ENCODE measurements around the gene CAD. TPM values are rescaled to one million over a fixed set of nuclear protein-coding genes. Genes with fewer than 3 reads are reported as not detected.

The CAD gene
- total RNA-seq, 1 experiment from 2014 or later, result 30.9 TPM

DNA sequence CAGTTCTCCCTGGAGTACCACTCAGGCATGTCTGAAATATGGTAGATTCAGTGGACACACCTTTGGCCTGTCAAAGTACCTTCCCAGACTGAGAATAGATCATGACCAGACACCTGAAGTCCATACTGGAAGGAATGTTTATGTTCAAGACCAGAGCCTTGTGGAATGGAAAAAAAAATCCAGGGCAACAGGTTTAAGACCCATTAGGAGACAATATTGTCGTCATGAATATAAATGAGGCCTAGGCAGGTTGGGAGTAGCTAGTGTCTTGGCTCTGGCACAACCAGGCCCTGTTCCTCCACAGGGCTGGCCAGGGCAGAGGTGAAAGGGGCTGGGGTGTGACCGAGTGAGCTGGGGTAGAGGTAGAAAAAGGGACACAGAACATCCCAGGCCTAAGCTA lies 18.5 kb upstream of the CAD start:
- no peak for DNase-seq (ENCODE audit: low spot score)

DNA sequence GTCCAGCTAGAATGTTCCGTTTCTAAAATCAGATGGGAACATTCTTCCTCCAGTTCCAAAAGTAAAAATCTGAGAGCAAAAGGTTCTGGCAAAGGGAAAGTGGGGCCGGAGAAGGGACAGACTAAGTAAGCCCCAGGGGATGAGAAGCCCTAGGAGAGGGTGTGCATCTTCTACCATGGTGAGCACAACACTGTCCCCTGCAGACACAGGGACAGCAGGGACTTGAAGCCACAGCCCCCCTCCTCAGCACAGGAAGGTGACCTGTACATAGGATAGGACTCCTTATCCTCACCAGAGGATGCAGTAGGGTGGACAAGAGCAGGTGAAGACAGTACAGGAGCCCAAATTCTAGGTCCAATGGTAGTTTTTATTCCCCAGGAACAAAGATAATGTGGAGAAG lies 17.9 kb upstream of the CAD start:
- no peak for DNase-seq (ENCODE audit: low spot score)

DNA sequence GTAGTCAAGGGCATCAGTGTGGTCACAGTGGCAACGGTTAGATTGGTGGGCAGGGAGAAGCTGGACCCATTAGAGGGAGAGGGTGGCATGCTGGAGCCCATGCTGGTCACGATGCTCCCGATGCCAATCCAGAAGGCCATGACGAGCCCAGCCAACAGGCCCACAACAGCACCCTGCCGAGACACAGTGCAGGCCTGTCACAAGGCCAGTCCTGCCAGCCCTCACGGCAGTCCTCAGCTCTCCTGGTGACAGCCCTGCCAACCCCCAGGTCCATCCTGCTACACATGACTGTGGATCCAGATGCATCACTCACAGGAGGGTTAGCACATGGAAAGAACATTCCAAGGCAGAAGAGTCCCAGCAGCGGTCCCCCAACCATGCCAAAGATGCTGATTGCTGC lies 15.5 kb upstream of the CAD start:
- no peak for DNase-seq (ENCODE audit: low spot score)

DNA sequence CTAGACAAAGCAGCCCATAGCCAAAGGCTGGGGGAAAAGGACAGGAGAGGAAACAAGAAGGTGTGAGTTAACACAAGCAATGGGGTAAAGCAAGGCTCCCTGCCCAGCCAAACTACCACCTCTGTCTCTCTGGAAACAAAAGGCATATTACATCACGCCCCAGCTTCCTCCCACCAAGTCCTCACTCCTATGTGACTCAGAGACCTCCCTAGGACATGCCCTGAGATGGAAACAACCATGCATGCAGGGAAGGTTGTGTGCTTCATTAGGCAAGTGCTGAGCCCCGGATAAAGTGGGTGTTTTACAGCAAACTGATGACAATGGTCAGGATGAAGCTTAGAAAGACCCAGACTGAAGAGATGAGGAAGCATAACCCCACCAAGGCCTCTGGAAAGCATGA lies 14.3 kb upstream of the CAD start:
- DNase-seq (ENCODE audit: low spot score), result no peak

DNA sequence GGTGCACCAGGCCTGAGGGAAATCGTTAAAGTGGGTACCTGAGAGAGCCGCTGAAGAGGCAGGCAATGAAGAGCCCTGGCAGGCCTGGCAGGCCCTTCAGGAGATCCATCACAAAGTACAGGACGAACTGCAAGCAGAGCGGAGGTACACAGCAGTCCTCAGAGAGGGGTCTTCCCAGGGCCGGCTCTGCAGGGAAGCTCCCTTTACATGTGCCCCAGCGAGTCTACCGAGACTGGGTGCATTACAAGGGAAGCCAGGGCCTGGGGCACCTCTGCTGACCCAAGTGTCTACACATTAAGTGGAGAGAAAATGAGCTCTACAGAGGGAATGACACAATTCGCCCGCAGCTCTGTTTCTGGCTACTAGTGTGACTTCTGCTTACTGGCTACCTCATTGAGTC lies 13.4 kb upstream of the CAD start:
- no peak for DNase-seq (ENCODE audit: low spot score)

DNA sequence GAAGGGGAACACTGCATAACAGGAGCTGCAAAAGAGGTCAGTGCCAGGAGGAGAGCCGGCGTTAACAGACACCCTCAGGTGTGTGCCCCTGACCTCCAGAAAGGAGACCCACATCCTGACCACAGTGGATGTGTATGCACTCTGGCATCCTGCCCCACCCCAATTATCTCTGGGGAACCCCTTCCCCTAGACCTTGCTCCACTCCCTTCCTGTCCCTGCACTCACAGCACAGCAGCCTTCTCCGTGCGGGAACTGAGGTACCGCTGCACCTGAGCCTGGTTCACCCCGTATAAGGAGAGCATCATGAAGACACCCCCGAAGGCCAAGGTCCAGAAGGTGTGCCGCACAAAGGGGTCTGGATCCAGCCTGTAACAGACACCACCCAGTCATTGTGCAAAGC lies 12.6 kb upstream of the CAD start:
- DNase-seq (ENCODE audit: low spot score), result no peak

DNA sequence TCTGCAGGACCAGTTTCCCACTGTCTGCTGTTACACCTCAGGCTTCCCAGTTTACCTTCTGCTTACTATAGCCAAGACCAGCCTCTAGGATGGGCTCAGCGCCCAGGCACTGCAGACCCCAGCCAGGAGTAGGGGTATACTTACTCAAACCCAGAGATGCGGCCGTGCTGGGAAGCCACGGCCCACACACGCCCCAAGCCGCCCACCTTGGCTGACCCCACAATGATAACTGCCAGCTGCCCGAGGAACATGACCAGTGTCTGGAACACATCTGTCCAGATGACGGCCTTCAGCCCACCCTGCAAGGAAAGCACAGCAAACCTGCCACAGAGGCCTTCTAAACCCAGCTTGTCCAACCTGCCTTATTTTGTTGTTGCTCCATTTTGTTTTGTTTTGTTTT lies 12.0 kb upstream of the CAD start:
- DNase-seq (ENCODE audit: low spot score), result no peak

DNA sequence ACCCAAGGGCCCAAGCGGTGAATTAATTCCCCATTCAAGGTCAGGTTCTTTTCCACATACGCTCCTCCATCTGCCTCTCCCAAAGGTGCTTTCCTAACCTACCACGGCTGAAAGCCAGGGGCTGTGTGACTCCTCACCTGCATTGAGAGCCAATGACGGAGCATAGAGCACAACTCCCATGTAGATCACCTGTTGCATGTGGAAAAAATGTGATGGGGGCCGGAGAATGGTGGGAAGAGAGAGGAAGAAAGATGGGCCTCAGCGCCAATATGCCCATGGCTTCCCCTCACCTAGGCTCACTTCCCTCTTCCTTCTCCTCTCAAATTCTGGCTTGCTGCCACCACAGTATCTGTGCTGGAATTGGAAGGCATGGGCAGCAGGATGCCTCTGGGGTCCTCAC lies 10.8 kb upstream of the CAD start:
- no peak for DNase-seq (ENCODE audit: low spot score)

DNA sequence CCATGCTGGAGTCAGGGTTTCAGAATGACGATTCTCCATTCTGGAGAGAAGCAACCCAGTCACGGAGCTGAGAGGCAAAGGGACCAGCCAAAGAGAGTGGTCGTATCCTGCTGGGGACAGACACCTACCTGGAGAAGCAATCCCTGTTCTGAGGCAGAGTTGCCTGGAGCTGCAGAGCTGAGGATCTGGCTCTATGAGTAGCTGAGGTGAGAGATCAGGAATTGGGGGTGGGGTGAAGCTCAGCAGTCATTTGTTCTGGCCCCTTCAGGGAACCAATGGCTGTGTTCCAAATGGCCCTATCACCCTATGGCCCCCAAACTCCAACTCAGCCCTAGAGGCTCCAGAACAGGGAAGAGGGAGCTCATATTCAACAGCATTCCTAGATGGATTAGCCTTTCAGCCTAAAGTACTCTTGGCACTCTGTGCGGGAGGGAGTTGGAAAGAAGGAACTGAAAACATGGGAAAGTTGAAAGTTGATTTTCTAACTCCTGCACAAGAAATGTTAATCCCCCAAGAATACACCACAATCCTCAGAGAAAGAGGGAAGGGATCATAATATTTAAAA lies 8.6 kb upstream of the CAD start:
- no peak for DNase-seq (ENCODE audit: low spot score)

DNA sequence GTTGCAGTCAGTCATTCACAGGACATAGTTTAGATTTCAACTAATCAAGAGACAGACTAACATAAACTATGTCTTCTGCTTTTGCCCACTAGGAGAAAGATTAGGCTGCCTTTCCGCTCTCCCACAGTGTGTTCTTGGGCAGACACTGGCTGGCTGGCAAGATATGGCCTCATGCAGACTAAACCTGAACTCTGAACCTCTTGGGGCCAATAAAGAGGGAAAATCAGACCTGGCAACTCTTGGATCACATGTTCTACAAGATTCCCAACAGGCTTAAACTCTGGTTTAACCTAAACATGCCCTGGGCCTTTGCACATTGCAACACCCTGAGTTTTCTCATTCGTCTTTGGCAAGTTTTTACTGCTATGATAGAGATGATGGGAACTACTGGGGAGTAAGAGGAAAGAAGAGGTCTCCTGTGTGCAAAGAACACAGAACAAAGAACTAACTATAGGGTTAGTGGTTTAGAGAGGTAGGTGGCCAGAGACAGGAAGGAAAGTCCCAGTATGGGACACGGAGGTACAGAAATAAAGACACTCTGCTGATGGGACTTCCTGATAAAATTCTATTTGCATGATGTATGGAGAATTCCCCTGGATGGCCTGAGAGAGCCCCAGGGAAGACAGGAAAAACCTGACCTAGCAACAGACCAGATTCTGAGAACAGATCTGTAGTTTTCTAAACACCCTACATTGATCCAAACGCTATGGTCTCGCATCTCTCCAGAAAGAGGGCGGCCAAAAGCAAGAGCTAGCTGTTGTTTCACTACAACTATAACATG lies 7.4 kb upstream of the CAD start:
- DNase-seq (ENCODE audit: low spot score), result no peak

DNA sequence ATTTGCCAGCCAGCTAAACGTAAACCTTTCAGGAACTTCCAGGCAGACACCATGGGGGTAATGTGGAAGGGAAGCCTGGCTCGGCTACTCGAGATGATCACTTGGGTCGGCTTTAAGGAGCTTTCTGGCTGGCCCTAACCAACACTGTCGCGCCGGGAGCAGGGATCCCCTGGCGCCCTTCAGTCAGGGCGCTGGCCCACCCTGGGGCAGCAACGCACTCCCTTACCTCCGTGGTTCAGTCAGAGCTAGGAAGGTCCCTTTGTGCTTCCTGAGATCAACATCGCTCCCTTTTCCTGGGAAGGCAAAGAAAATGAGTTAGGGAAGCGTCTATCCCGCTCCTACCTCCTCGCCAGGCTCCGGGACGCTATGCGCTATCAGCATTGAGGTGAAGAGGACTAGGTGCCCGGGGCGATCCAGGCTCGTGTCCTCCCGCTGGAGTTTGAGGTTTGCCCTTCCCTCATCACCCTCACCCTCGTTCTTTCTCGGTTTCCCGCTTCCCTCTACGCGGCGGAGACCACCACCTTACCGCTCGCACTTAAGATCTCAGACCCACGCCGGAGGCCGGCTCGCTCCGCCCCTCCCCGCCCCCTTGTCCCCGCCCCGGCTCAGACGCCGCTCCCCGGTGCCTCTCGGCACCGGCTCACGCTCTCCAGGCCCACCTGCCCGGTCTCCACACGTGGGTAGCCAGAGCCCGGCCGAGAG lies 5.8 kb upstream of the CAD start:
- no peak for DNase-seq (ENCODE audit: low spot score)

DNA sequence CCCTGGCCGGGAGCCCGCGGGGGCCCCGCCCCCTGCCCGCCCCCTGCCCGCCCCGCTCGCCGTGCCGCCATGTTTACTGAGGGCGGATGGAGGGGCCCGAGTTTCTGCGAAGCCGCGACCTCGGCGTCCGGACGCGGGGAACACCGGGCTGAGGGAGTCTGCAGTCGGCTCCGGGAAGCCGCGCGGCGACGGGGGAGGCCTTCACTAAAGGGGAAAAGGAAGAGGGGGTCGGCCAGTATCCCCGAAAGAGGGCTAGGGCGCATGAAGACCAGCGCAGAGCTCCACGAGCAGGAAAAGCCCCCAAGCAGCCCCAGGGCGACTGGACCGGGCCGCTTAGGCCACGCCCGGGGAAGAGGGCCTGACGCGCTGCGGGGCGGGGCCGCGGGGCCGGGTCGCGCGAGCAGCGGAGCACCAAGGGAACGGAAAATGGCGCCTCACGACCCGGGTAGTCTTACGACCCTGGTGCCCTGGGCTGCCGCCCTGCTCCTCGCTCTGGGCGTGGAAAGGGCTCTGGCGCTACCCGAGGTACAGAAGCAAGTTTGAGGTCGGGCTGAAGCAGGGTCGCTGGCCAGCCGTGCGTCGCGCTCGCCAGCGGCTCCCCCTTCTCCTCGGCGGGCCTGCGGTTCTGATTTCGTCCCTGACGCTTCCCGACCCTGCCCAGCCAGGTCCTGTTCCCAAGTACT lies 5.1 kb upstream of the CAD start, which contains the start of the genes ATRAID and SLC5A6:
TSS of gene ATRAID (plus strand) at position 99 of the 683 bp plus-strand sequence. CDS start at position 427, 328 bp downstream.
TSS of gene SLC5A6 (minus strand) at position 326 of the 683 bp plus-strand sequence. CDS start 4,618 bp downstream, outside the sequence.
- DNase-seq (ENCODE audit: low spot score), result peak; percentile 79

DNA sequence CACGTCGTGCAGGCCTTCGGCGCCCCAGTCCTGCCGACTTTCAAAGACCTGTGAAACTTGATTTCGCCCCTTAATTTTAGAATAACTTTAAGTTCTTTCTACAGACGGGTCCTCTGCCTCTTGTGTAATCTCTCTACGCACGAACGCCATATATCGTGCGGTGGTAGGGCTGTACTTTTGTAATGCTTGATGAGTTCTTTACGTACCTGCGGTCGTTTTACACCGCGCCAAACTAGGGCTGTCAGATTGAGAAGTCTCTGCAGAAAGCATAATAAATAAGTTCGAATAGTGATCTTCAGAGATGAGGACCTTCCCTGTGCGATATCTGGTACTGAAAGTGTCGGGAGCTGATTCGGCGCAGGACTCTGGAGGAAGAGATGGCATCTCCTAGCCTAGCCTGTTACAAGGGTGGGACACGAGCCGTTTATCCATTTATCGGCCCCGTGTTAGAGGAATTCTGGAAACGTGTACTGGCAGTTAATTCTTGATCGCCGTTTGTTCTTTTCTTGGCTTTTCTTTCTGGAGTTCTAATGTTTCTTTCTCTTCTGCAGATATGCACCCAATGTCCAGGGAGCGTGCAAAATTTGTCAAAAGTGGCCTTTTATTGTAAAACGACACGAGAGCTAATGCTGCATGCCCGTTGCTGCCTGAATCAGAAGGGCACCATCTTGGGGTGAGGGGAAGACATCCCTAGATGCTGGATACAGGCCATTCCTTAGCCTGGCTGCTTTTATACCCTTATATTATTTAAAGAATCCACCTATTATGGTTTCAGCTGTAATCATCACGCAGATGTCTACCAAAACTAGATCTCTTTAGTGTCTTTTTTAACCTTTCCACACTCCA lies 4.3 kb upstream of the CAD start:
- DNase-seq (ENCODE audit: low spot score), result peak; percentile 26

DNA sequence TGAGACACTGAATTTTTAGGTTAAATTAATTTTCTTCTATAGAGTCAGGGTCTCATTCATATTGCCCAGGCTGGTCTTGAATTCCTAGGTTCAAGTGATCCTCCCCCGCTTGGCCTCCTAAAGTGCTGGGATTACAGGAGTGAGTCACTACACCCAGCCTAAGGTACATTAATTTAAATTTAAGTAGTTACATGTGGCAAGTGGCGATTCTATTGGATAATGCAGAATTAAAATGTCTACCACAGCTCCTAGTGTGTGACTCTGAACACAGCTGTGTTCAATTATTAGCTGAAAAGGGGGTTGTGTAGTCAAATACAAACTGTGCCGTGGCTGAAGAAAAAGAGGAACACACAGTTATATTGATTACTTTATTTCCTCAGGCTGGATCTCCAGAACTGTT lies 2.2 kb upstream of the CAD start:
- DNase-seq (ENCODE audit: low spot score), result no peak

DNA sequence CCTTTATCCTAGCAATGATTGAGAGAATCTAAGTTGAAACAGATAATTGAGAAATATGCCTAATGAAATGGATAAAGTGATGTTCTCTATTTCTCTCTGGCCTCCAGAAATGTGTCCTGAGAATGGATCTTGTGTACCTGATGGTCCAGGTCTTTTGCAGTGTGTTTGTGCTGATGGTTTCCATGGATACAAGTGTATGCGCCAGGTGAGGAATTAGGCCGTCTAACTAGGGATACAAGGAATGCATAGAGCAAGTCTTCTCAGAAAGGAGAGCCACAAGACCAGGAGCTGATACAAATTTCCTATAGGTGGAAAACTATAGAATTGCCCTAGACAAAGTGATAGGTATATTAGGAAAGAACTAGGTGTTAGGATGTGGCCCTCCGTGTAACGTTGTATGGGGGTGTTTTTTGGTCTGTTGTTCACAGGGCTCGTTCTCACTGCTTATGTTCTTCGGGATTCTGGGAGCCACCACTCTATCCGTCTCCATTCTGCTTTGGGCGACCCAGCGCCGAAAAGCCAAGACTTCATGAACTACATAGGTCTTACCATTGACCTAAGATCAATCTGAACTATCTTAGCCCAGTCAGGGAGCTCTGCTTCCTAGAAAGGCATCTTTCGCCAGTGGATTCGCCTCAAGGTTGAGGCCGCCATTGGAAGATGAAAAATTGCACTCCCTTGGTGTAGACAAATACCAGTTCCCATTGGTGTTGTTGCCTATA lies 592 bp upstream of the CAD start:
- no peak for DNase-seq (ENCODE audit: low spot score)

DNA sequence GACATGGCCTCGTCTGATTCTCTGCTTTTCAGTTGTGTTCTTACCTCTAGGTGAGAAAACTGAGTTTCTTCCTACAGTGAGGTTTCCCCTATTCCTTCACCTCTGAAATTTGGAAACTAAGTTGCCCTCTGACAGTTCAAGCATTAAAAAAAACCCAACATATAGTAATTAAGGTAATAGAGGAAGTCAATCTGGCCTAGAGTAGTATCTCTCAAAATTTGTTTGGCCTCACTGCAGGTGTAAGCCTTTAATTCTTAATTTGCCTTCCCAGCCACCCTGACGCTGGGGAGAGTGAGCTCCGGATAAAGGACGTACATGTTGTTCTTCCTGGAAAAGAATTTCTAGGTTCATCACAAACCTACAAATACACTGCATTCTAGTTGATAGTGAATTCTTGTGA lies 1.4 kb downstream of the CAD start:
- no peak for DNase-seq (ENCODE audit: low spot score)

DNA sequence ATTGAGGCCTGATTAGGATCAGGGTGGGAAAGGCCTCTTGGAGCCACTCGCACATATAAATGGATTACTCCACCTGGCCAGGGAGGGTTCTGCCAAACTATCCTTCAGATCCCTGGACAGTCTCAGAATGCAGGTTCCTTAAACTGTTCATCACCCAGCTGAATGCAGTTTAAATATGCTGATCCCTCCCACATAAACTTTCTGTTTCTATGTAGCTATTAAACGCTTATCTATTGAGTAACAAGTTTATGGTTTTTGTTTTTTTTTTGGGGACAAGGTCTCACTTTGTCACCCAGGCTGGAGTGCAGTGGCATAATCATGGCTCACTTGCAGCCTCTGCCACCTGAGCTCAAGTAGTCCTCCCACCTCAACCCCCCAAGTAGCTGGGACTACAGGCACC lies 1.9 kb downstream of the CAD start:
- DNase-seq (ENCODE audit: low spot score), result no peak

DNA sequence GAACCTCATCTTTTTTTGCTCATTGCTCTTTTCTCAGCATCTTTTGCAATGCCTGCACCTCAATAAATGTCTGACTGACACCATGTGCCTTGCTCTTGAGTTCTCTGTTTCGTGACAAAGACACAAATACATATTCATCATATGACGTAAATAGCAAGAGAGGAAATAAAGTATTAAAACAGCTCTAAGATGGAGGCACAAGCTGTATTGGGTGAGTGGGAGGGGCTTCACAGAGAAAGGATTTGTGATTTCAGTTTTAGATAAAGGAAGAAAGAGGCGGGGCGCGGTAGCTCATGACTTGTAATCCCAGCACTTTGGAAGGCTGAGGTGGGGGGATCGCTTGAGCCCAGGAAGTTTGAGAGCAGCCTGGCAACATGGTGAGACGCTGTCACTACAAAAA lies 2.9 kb downstream of the CAD start:
- no peak for DNase-seq (ENCODE audit: low spot score)

DNA sequence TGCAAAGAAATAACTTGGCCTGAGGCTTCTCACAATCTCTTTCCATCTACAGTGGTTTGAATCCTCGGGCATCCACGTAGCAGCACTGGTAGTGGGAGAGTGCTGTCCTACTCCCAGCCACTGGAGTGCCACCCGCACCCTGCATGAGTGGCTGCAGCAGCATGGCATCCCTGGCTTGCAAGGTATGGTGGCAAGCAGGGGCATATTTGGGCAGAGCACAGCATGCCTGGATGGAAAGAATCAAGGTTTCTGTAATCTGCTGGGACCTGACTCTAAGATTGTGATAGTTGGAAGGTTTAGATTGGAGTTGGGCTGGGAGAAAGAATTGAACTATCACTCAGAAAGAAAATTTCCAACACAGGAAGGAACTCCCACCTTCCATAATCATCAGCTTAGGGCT lies 4.0 kb downstream of the CAD start:
- DNase-seq (ENCODE audit: low spot score), result no peak

DNA sequence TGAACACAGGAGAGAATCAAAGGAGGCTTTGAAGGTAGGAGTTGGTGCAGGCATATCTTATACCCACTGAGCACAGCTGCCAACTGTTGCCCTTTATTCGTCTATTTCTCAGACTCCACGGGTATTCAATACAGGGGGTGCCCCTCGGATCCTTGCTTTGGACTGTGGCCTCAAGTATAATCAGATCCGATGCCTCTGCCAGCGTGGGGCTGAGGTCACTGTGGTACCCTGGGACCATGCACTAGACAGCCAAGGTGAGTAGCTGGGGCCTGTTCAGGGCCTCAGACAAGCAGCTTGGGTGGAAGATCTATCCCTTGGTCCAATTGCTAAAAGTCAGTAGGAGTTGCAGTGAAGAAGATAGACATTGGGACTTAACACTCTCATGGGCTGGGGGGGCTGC lies 5.2 kb downstream of the CAD start:
- DNase-seq (ENCODE audit: low spot score), result no peak

DNA sequence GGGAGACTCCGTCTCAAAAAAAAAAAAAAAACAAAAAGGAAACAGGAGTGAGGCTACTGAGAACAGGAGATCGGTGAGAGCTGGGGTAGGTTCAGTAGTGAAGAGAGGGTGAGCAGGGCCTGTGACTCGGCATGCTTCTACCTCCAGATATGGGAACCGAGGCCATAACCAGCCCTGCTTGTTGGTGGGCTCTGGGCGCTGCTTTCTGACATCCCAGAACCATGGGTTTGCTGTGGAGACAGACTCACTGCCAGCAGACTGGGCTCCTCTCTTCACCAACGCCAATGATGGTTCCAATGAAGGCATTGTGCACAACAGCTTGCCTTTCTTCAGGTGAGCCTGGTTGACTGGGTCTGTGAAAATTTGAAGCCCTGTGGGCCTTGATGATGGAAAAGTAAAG lies 6.2 kb downstream of the CAD start:
- DNase-seq (ENCODE audit: low spot score), result no peak

All from A172 (cell line).